ENCODE results near the gene SRP72.

SRP72 gene

DNA sequence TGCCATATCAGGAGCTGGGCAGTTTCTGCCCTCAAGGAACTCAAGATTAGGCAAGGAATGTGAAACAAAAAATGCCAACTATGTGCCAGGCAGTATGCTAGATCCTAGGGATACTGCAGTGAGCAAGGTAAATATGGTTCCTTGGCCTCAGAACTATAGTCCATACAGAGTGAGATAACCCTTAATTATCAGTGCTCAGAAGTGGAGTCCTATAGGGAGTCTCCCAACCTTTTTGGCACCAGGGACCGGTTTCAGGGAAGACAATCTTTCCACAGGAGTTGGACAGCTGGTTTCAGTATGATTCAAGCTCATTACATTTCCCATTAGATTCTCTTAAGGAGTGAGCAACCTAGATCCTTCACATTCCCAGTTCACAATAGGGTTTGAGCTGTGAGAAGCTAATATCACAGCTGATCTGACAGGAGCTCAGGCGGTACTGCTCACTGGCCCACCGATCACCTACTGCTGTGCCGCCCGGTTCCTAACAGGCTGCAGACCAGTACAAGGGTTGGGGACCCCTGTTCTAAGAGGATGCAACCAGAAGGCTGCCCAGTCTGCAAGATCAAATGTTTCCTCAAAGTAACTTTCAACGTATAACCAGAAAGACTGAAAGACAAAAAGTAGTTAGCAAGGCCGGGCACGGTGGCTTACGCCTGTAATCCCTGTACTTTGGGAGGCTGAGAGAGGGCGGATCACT is 1.7 kb upstream of the SRP72 start:
- no peak for DNase-seq

GRCh38 chr4:56466296-56466761 is 1.1 kb upstream of the SRP72 start:
- peak; percentile 7 for DNase-seq

- DNase-seq = no peak
Measured at GRCh38 chr4:56466910-56467283, 520 bp upstream of the SRP72 start.

DNA sequence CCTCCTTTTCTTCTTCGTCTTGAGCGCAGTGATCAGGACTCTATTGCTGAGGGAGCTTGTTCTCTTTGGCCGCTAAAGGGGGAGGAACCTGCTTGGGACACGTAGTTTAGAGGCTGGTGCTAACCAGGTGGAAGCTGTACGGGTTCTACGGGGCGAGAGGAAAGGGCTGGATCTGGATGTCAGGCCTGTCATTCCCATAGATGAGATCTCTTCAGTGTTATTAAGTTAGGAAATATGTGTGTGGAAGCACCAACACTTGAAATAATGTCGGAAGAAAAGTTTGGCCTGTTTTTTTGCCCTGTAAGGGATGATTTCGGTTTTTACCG is 643 bp downstream of the SRP72 start:
- DNase-seq = peak; percentile 43

DNA sequence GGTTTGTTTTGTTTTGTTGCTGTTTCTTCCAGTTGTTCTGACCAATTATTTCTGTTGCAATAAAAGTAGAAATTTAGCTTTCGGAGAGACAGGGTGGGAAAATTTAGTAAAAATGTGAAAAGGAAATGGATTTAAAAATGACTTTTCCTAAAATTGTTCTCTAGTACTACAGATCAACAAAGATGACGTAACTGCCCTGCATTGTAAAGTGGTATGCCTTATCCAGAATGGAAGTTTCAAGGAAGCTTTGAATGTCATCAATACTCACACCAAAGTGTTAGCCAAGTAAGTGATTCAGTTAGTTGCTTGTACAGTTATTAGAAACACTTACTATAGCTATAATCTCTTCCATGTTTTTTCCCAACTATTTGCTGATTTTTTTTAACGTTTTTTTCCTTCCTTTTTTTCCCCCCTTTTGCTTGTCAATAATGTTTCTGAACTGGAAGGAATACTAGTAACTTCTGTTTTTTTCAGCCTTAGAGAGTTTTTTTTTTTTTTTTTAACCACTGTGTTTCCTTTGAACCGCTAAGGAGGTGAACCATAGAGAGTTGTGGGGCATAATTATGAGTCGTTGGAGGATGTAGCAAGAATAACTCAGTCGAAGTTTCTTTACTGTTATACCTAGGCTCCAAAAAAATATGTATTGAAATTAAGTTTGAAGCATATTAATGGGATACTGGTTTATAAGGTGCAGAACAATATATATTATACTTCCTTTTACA is 2.2 kb downstream of the SRP72 start:
- DNase-seq = no peak

DNA sequence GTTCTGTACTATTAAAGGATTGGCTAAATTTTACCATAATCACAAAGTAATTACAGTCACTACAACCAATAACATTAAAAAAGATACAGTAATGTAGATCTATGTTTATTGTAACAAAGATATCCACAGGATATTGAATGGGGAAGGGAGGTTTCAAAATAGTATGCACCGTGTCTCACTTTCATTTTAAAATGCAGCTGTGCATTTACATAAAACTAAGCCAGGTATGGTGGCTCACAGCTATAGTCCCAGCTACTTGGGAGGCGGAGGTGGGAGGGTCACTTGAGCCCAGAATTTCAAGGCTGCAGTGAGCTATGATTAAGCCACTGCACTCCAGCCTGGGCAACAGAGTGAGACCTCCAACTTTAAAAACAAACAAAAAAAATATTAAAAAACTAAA is 8.5 kb downstream of the SRP72 start:
- no peak for DNase-seq

- DNase-seq = no peak
Measured at GRCh38 chr4:56477192-56477702, 9.8 kb downstream of the SRP72 start.

GRCh38 chr4:56480691-56481090 is 13.3 kb downstream of the SRP72 start:
- no peak for DNase-seq

GRCh38 chr4:56496241-56496640 is 28.8 kb downstream of the SRP72 start:
- no peak for DNase-seq

GRCh38 chr4:56505269-56506130 is 38.1 kb downstream of the SRP72 start, which contains the start of gene ARL9:
ARL9 (plus strand) TSS chr4:56505791; CDS start chr4:56505863, 72 bp downstream.
- DNase-seq = peak; percentile 73

DNA sequence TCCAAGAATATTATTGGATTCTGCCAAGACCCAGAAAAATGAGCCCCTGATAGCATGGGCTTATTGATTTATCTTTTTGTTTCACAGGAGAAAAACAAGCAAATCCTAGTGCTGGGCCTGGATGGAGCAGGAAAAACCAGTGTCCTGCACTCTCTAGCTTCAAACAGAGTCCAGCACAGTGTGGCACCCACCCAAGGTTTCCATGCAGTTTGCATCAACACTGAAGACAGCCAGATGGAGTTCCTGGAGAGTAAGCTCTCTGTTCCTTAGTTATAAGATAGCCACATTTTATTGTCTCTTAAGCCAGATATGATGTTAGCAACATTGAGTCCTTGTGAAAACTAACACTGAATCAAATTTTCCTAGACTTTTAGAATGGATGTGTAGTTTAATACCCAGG is 43.7 kb downstream of the SRP72 start:
- DNase-seq = no peak

DNA sequence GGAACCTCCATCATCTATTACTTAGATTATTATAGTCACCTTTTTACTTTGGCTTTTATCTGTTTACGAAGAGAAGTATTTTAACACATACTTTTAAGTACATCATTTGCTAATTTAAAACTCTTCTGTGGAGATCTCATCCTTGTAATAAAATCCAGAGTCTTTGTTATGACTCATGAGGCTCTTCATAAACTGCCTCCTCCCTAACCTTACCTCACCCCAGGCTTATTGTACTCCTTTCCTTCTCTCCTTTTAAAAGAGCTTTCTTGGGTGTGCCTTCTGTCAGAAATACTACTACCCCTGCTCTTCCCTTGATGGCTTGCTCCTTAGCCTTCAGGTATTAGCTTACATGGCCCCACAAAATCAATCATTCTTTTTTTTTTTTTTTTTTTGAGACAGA is 44.7 kb downstream of the SRP72 start:
- DNase-seq = no peak

- DNase-seq = no peak
Measured at GRCh38 chr4:56513517-56513916, 46.1 kb downstream of the SRP72 start.

DNA sequence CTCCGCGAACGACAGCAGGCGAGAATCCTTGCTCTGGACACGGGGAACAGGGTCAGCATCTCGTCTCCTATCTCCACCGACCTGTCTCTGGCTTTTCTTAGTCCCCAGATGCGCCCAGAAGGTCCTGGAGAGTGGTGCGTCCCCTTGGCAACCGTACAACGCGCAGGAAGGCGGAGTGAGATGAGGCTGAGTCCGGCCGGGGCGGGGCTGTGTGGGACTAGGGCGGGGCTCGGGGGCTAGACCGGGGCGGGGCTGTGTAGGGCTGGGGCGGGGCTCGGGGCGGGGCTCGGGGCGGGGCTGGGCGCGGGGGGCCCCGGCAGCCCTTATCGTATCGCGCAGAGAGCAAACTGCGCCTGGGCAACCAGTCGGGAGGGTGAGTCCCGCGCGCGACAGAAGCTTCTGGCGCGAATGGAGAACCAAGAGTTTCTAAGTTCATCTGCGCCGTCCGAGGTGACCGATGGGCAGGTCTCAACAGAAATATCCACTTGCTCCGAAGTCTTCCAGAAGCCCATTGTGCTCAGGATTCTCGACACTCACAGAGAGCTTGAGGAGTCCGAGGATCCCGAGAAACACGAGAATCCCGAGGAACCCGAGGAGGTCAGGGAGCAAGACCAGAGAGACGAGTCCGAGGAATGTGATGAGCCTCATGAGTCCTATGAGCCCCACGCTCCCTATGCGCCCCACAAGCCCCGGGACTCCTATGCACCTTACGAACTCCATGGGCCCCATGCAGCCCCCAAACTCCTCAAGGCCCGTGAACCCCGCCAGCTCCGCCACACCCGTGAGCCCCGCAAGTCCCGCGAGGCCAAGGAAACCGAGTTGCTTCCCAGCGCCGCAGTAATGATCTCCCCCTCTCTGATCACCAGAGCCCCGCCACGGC is 63.1 kb downstream of the SRP72 start:
- DNase-seq = peak; percentile 90

- no peak for DNase-seq
Measured at GRCh38 chr4:56531149-56531770, 63.8 kb downstream of the SRP72 start.

DNA sequence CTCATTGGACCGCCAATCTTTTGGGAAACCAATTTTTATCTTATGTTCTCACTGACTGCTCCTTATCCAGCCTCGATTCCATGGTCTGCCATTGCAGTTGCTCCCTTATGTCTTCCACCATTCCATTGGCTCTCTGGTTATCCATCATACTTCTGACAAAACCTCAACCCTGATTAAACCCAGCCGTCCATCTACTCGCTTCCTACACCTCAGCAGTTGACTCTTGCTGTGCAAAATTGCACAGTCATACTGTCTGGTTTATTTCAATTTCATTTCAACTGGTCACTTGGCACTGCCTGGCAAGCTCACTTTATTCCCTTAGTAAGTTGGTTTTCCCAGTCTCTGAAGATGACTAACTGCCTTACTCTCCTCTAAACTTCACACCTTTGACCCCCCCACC is 64.4 kb downstream of the SRP72 start:
- no peak for DNase-seq

- no peak for DNase-seq
Measured at GRCh38 chr4:56532239-56532638, 64.8 kb downstream of the SRP72 start.

- no peak for DNase-seq
Measured at GRCh38 chr4:56535915-56536314, 68.5 kb downstream of the SRP72 start.

- DNase-seq = no peak
Measured at GRCh38 chr4:56537147-56537546, 69.7 kb downstream of the SRP72 start.

- DNase-seq = no peak
Measured at GRCh38 chr4:56540826-56541225, 73.4 kb downstream of the SRP72 start.

- DNase-seq = peak; percentile 91
Measured at GRCh38 chr4:56544573-56545131, 77.2 kb downstream of the SRP72 start.

- DNase-seq = no peak
Measured at GRCh38 chr4:56550642-56551041, 83.2 kb downstream of the SRP72 start.

Measured in CD4-positive, alpha-beta T cell treated with Interleukin-17A for 4 hours (primary cell).